ENCODE measurements around the gene SLC17A9. TPM values are rescaled to one million over a fixed set of nuclear protein-coding genes. Genes with fewer than 3 reads are reported as not detected.

SLC17A9 gene
- total RNA-seq, 1 experiment from 2014 or later, result not detected

DNA sequence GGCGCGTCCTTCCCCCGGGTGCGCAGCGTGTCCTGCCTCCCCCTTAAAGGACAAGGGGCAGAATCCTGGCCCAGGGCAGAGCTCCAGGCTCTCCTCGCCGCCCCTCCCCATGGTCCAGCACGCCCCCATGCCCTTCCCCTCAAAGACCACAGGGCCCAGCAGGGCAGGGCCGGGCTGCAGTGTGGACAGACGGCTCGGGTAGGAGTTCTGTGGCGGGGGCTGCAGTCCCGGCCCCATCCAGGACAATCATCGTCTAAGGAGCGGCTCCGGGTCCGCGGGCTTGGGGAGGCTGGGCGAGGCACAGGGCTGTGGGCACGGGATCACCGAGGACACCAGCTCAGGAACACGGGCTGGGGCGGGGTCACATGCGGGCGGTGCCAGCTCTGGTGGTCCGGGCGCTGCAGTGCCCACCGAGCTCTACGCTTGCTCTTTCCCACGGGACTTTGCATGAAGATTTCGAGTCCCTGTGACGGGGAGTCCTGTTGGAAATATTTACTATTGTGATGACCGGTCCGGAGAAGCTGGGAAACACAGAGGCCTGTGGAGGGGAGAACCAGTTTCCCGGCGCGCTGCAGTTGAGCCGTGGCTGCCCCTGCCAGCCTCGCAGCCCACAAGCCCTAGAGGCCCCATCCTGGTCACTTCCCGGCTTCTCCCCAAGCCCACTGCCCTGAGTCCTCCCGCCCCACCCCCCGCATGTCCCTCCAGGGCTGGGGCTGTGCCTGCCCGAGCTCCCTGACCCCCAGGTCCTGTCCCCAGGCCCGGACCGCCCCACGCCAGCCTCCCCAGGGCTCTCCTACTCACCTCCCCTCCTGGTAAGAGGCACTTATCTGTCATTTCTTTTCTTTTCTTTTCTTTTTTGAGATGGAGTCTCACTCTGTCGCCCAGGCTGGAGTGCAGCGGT lies 20.6 kb downstream of the SLC17A9 start:
- BruUV-seq (replicated peaks), result no TSS peak
- Histone ChIP-seq H4K20me1 (ENCODE audit: low read length) (no peaks in the 10 kb centered on the region), H3K4me1 (ENCODE audit: insufficient read depth, low read length) (peaks cover 5% of the 10 kb centered on the region; the same call in 1 of the 2 replicates), H3K9ac (ENCODE audit: low read length) (no peak overlapping the region), H2AFZ (ENCODE audit: low read length) (peak overlapping the region; percentile 72), H3K9me3 (ENCODE audit: low read length) (no peaks in the 10 kb centered on the region), H3K36me3 (ENCODE audit: low read depth, low read length) (no peaks in the 10 kb centered on the region), H3K9me2 (replicated peaks; ENCODE audit: low read length) (no peaks in the 10 kb centered on the region), H3K27me3 (ENCODE audit: low read length) (peaks cover 36% of the 10 kb centered on the region), H3K4me2 (ENCODE audit: low read length) (peak overlapping the region; percentile 84), H3K79me2 (ENCODE audit: low read length) (no peaks in the 10 kb centered on the region), H3K27ac (ENCODE audit: low read length) (no peak overlapping the region), H3K4me3 (ENCODE audit: low read length) (peak overlapping the region; percentile 60), H3F3A (ENCODE audit: low read length, unreplicated experiment) (no peaks in the 10 kb centered on the region)
- DNase-seq (no peak), ATAC-seq (no peak)
- intact Hi-C loops (cut with micrococcal nuclease), result loop anchor here (1.0 kb wide), 1 partner anchor 36 kb away; no protein-coding TSS in a partner anchor
- POLR2A ChIA-PET (ENCODE audit: unreplicated experiment), result interaction anchor here (0.6 kb wide), 1 partner anchor 83 kb away, joined by 3 read pairs; no protein-coding TSS in a partner anchor
- CTCF ChIA-PET, result interaction anchor here (0.5 to 1.2 kb wide), 8 partner anchors 13 to 242 kb away, joined by 3 to 34 read pairs (median 4); no protein-coding TSS in a partner anchor
- TF ChIP-seq EZH2phosphoT487 (IDR thresholded peaks at IDR 0.05; ENCODE audit: borderline replicate concordance, low read length) (no peak), EZH2 (IDR thresholded peaks at IDR 0.05; ENCODE audit: low read length, unreplicated experiment) (no peak)
- TF ChIP-seq, protein P1, sequence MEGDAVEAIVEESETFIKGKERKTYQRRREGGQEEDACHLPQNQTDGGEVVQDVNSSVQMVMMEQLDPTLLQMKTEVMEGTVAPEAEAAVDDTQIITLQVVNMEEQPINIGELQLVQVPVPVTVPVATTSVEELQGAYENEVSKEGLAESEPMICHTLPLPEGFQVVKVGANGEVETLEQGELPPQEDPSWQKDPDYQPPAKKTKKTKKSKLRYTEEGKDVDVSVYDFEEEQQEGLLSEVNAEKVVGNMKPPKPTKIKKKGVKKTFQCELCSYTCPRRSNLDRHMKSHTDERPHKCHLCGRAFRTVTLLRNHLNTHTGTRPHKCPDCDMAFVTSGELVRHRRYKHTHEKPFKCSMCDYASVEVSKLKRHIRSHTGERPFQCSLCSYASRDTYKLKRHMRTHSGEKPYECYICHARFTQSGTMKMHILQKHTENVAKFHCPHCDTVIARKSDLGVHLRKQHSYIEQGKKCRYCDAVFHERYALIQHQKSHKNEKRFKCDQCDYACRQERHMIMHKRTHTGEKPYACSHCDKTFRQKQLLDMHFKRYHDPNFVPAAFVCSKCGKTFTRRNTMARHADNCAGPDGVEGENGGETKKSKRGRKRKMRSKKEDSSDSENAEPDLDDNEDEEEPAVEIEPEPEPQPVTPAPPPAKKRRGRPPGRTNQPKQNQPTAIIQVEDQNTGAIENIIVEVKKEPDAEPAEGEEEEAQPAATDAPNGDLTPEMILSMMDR (conservative IDR thresholded peaks at IDR 0.05; ENCODE audit: low read depth, low read length), result no peak

DNA sequence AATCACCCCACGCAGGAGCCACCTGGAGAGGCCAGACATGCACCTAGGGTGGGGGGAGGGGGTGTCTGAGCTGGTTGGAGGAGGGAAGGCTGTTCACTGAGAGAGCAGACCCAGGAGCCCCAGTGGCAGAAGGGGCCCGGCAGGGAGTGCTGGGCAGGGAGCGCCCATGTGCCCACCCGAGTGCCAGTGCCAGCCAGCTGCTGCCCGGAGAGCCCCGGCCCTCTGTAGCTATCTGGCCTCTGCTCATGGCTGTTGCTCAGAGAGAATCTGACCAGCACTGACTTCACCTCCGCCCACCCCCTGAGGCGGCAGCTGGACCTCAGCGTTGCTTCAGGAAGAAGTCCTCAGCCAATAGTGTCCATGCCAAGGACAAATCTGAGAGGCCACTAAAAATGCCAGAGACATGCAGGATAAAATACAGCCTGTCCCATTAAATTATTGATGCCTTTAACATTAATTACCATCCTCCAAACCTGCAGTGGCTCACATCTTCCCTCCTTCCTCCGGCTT lies 22.8 kb downstream of the SLC17A9 start:
- H3K9ac ChIP-seq (ENCODE audit: low read length), result no peak overlapping the region
- no peaks in the 10 kb centered on the region for H4K20me1 ChIP-seq (ENCODE audit: low read length)
- TF ChIP-seq, protein P1 (conservative IDR thresholded peaks at IDR 0.05; ENCODE audit: low read depth, low read length), result no peak
- no peak for TF ChIP-seq EZH2 (IDR thresholded peaks at IDR 0.05; ENCODE audit: low read length, unreplicated experiment)
- TF ChIP-seq EZH2phosphoT487 (IDR thresholded peaks at IDR 0.05; ENCODE audit: borderline replicate concordance, low read length), result no peak
- intact Hi-C loops (cut with micrococcal nuclease), result no loop called here
- no TSS peak for BruUV-seq (replicated peaks)
- no peaks in the 10 kb centered on the region for H3K9me2 ChIP-seq (replicated peaks; ENCODE audit: low read length)
- no peak overlapping the region for H3K4me2 ChIP-seq (ENCODE audit: low read length)
- DNase-seq, result no peak
- POLR2A ChIA-PET (ENCODE audit: unreplicated experiment), result no interaction called here
- H3K4me1 ChIP-seq (ENCODE audit: insufficient read depth, low read length), result peaks cover 5% of the 10 kb centered on the region; the same call in 1 of the 2 replicates
- CTCF ChIA-PET, result interaction anchor here (1.8 kb wide), 1 partner anchor 34 kb away, joined by 6 read pairs; no protein-coding TSS in a partner anchor
- no peaks in the 10 kb centered on the region for H3F3A ChIP-seq (ENCODE audit: low read length, unreplicated experiment)
- no peak for ATAC-seq
- H3K9me3 ChIP-seq (ENCODE audit: low read length), result no peaks in the 10 kb centered on the region
- H3K36me3 ChIP-seq (ENCODE audit: low read depth, low read length), result no peaks in the 10 kb centered on the region
- H2AFZ ChIP-seq (ENCODE audit: low read length), result no peak overlapping the region
- no peak overlapping the region for H3K4me3 ChIP-seq (ENCODE audit: low read length)
- H3K27ac ChIP-seq (ENCODE audit: low read length), result no peak overlapping the region
- H3K79me2 ChIP-seq (ENCODE audit: low read length), result no peaks in the 10 kb centered on the region
- peaks cover 57% of the 10 kb centered on the region for H3K27me3 ChIP-seq (ENCODE audit: low read length)
